ENCODE results near the gene RAP1GDS1.

Gene RAP1GDS1

GRCh38 chr4:98260579-98261404 is at the start of gene RAP1GDS1:
Gene RAP1GDS1, plus strand, starts transcription at chr4:98261384. Its CDS starts 182 bp downstream, at chr4:98261566.
- Mint-ChIP-seq H3K36me3 (peaks cover 1% of the 10 kb centered on the region), H3K4me3 (peak within 1 kb of the TSS; percentile 98), H3K4me1 (peaks cover 39% of the 10 kb centered on the region), H3K27ac (peak within 1 kb of the TSS; percentile 88), H3K27me3 (no peaks in the 10 kb centered on the region), H3K9me3 (no peaks in the 10 kb centered on the region)
- DNase-seq (ENCODE audit: low spot score in 2 of 2) (peak; percentile 80 to 88), ATAC-seq (ENCODE audit: low read depth) (peak; percentile 88)

GRCh38 chr4:98222306-98222705 is 38.9 kb upstream of the RAP1GDS1 start:
- DNase-seq (ENCODE audit: low spot score in 2 of 2) (no peak), ATAC-seq (ENCODE audit: low read depth) (no peak)
- no peak overlapping the region for H3K4me3 Mint-ChIP-seq
- H3K4me1 Mint-ChIP-seq, result no peaks in the 10 kb centered on the region
- H3K36me3 Mint-ChIP-seq, result no peaks in the 10 kb centered on the region
- no peaks in the 10 kb centered on the region for H3K27me3 Mint-ChIP-seq
- no peaks in the 10 kb centered on the region for H3K9me3 Mint-ChIP-seq
- H3K27ac Mint-ChIP-seq, result no peak overlapping the region

GRCh38 chr4:98226396-98226795 is 34.8 kb upstream of the RAP1GDS1 start:
- no peaks in the 10 kb centered on the region for H3K27me3 Mint-ChIP-seq
- ATAC-seq (ENCODE audit: low read depth), result no peak
- H3K4me3 Mint-ChIP-seq, result no peak overlapping the region
- no peaks in the 10 kb centered on the region for H3K4me1 Mint-ChIP-seq
- no peak for DNase-seq (ENCODE audit: low spot score in 2 of 2)
- H3K9me3 Mint-ChIP-seq, result no peaks in the 10 kb centered on the region
- no peak overlapping the region for H3K27ac Mint-ChIP-seq
- no peaks in the 10 kb centered on the region for H3K36me3 Mint-ChIP-seq

GRCh38 chr4:98230961-98231360 is 30.2 kb upstream of the RAP1GDS1 start:
- Mint-ChIP-seq H3K4me3 (no peak overlapping the region), H3K27ac (no peak overlapping the region), H3K27me3 (no peaks in the 10 kb centered on the region), H3K36me3 (no peaks in the 10 kb centered on the region), H3K9me3 (no peaks in the 10 kb centered on the region), H3K4me1 (no peaks in the 10 kb centered on the region)
- no peak for DNase-seq (ENCODE audit: low spot score in 2 of 2)
- no peak for ATAC-seq (ENCODE audit: low read depth)

- no peaks in the 10 kb centered on the region for H3K9me3 Mint-ChIP-seq
- H3K27me3 Mint-ChIP-seq, result no peaks in the 10 kb centered on the region
- H3K36me3 Mint-ChIP-seq, result no peaks in the 10 kb centered on the region
- H3K4me1 Mint-ChIP-seq, result no peaks in the 10 kb centered on the region
- no peak overlapping the region for H3K27ac Mint-ChIP-seq
- H3K4me3 Mint-ChIP-seq, result no peak overlapping the region
- ATAC-seq (ENCODE audit: low read depth) (peak; percentile 39), DNase-seq (ENCODE audit: low spot score in 2 of 2) (no peak)
Measured at GRCh38 chr4:98232202-98232601, 29.0 kb upstream of the RAP1GDS1 start.

- no peak for DNase-seq (ENCODE audit: low spot score in 2 of 2)
- Mint-ChIP-seq H3K9me3 (no peaks in the 10 kb centered on the region), H3K4me3 (no peak overlapping the region), H3K4me1 (no peaks in the 10 kb centered on the region), H3K27me3 (peaks cover 3% of the 10 kb centered on the region), H3K36me3 (no peaks in the 10 kb centered on the region), H3K27ac (no peak overlapping the region)
- no peak for ATAC-seq (ENCODE audit: low read depth)
Measured at GRCh38 chr4:98237204-98237603, 24.0 kb upstream of the RAP1GDS1 start.

GRCh38 chr4:98242063-98242462 is 19.1 kb upstream of the RAP1GDS1 start:
- no peak overlapping the region for H3K27ac Mint-ChIP-seq
- peaks cover 7% of the 10 kb centered on the region for H3K27me3 Mint-ChIP-seq
- no peak overlapping the region for H3K4me3 Mint-ChIP-seq
- ATAC-seq (ENCODE audit: low read depth), result no peak
- DNase-seq (ENCODE audit: low spot score in 2 of 2), result no peak
- peaks cover 2% of the 10 kb centered on the region for H3K9me3 Mint-ChIP-seq
- H3K4me1 Mint-ChIP-seq, result no peaks in the 10 kb centered on the region
- H3K36me3 Mint-ChIP-seq, result peaks cover 2% of the 10 kb centered on the region

GRCh38 chr4:98242538-98242937 is 18.6 kb upstream of the RAP1GDS1 start:
- DNase-seq (ENCODE audit: low spot score in 2 of 2) (no peak), ATAC-seq (ENCODE audit: low read depth) (no peak)
- H3K9me3 Mint-ChIP-seq, result peaks cover 2% of the 10 kb centered on the region
- peaks cover 2% of the 10 kb centered on the region for H3K36me3 Mint-ChIP-seq
- H3K4me3 Mint-ChIP-seq, result no peak overlapping the region
- H3K27ac Mint-ChIP-seq, result no peak overlapping the region
- no peaks in the 10 kb centered on the region for H3K4me1 Mint-ChIP-seq
- H3K27me3 Mint-ChIP-seq, result peaks cover 6% of the 10 kb centered on the region

- Mint-ChIP-seq H3K9me3 (peaks cover 2% of the 10 kb centered on the region), H3K27ac (no peak overlapping the region), H3K36me3 (peaks cover 2% of the 10 kb centered on the region), H3K27me3 (peaks cover 7% of the 10 kb centered on the region), H3K4me1 (no peaks in the 10 kb centered on the region), H3K4me3 (no peak overlapping the region)
- DNase-seq (ENCODE audit: low spot score in 2 of 2) (no peak), ATAC-seq (ENCODE audit: low read depth) (no peak)
Measured at GRCh38 chr4:98245226-98245625, 16.0 kb upstream of the RAP1GDS1 start.

GRCh38 chr4:98248934-98249333 is 12.2 kb upstream of the RAP1GDS1 start:
- Mint-ChIP-seq H3K4me1 (no peaks in the 10 kb centered on the region), H3K9me3 (peaks cover 2% of the 10 kb centered on the region), H3K36me3 (peaks cover 4% of the 10 kb centered on the region), H3K27me3 (peaks cover 5% of the 10 kb centered on the region), H3K27ac (no peak overlapping the region), H3K4me3 (no peak overlapping the region)
- no peak for DNase-seq (ENCODE audit: low spot score in 2 of 2)
- ATAC-seq (ENCODE audit: low read depth), result no peak

- ATAC-seq (ENCODE audit: low read depth), result no peak
- Mint-ChIP-seq H3K4me3 (no peak overlapping the region), H3K27ac (no peak overlapping the region), H3K4me1 (no peaks in the 10 kb centered on the region), H3K36me3 (peaks cover 2% of the 10 kb centered on the region), H3K9me3 (no peaks in the 10 kb centered on the region), H3K27me3 (peaks cover 3% of the 10 kb centered on the region)
- DNase-seq (ENCODE audit: low spot score in 2 of 2), result no peak
Measured at GRCh38 chr4:98249831-98250230, 11.4 kb upstream of the RAP1GDS1 start.

GRCh38 chr4:98253499-98253898 is 7.7 kb upstream of the RAP1GDS1 start:
- DNase-seq (ENCODE audit: low spot score in 2 of 2), result no peak

GRCh38 chr4:98260047-98260578 is 1.1 kb upstream of the RAP1GDS1 start:
- peak in 1 of 2 donors; percentile 29 for DNase-seq (ENCODE audit: low spot score in 2 of 2)
- H3K4me1 Mint-ChIP-seq, result peaks cover 35% of the 10 kb centered on the region
- no peaks in the 10 kb centered on the region for H3K9me3 Mint-ChIP-seq
- peak; percentile 2 for ATAC-seq (ENCODE audit: low read depth)
- H3K27ac Mint-ChIP-seq, result peak overlapping the region; percentile 88
- peaks cover 1% of the 10 kb centered on the region for H3K36me3 Mint-ChIP-seq
- H3K27me3 Mint-ChIP-seq, result no peaks in the 10 kb centered on the region
- H3K4me3 Mint-ChIP-seq, result peak overlapping the region; percentile 95

More at GRCh38 chr4:98253499-98253898, 7.7 kb upstream of the RAP1GDS1 start:
- Mint-ChIP-seq H3K4me1 (peaks cover 4% of the 10 kb centered on the region), H3K36me3 (peaks cover 2% of the 10 kb centered on the region), H3K27ac (no peak overlapping the region), H3K27me3 (peaks cover 2% of the 10 kb centered on the region), H3K9me3 (no peaks in the 10 kb centered on the region), H3K4me3 (no peak overlapping the region)
- no peak for ATAC-seq (ENCODE audit: low read depth)

- Mint-ChIP-seq H3K4me3 (peak overlapping the region; percentile 98), H3K36me3 (peaks cover 2% of the 10 kb centered on the region), H3K27ac (peak overlapping the region; percentile 88), H3K4me1 (peaks cover 39% of the 10 kb centered on the region), H3K9me3 (no peaks in the 10 kb centered on the region), H3K27me3 (no peaks in the 10 kb centered on the region)
- ATAC-seq (ENCODE audit: low read depth) (peak; percentile 6), DNase-seq (ENCODE audit: low spot score in 2 of 2) (peak; percentile 2 to 60)
Measured at GRCh38 chr4:98261405-98262291, 464 bp downstream of the RAP1GDS1 start.
